ENCODE results near the gene NKTR.

DNA sequence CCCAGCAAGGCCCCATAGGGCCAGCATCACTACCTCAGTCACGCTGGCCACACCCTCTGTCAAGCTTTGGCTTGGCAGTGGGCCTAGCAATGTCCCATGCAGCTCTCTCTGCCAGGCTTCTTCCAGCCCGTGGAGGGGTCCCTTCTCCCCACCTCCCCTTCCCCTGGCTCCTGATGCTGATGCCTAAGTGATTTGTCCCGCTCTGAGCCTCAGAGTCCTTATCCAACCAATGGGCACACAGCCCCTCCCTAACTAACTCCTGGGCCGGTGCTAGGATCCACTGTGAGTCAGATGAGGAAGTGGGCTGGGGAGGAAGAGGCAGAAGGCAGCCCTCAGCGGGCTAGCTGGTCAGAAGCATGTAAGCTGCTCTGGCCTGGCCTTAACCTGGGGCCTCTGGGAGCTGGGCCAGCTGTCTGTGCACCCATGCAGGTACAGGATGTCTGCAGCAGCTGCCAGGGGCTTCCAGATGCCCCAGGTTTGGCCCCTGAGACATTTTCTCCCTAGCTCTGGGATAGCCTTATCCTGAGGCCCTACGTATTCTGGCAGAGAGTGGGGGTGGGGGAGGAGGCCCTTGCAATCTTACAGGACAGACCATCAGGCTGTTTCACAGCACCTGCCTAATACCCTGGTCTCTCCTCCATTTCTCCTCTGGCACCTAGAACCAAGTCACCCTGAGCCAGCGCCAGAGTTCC, 52.3 kb downstream of the NKTR start:
- TF ChIP-seq, protein P1, sequence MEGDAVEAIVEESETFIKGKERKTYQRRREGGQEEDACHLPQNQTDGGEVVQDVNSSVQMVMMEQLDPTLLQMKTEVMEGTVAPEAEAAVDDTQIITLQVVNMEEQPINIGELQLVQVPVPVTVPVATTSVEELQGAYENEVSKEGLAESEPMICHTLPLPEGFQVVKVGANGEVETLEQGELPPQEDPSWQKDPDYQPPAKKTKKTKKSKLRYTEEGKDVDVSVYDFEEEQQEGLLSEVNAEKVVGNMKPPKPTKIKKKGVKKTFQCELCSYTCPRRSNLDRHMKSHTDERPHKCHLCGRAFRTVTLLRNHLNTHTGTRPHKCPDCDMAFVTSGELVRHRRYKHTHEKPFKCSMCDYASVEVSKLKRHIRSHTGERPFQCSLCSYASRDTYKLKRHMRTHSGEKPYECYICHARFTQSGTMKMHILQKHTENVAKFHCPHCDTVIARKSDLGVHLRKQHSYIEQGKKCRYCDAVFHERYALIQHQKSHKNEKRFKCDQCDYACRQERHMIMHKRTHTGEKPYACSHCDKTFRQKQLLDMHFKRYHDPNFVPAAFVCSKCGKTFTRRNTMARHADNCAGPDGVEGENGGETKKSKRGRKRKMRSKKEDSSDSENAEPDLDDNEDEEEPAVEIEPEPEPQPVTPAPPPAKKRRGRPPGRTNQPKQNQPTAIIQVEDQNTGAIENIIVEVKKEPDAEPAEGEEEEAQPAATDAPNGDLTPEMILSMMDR (optimal IDR thresholded peaks at IDR 0.05 in 1 of 3, IDR thresholded peaks at IDR 0.05 in 1 of 3, conservative IDR thresholded peaks at IDR 0.05 in 1 of 3; ENCODE audit: extremely low read depth in 1 of 3, insufficient read depth in 2 of 3, low read length in 3 of 3) = no peak
- TF ChIP-seq EZH2 (IDR thresholded peaks at IDR 0.05; ENCODE audit: low read length) = no peak

All from keratinocyte (primary cell).